ENCODE measurements around the gene LRIT1. TPM values are rescaled to one million over a fixed set of nuclear protein-coding genes. Genes with fewer than 3 reads are reported as not detected.

The LRIT1 gene
- total RNA-seq, 1 experiment from 2014 or later = not detected

DNA sequence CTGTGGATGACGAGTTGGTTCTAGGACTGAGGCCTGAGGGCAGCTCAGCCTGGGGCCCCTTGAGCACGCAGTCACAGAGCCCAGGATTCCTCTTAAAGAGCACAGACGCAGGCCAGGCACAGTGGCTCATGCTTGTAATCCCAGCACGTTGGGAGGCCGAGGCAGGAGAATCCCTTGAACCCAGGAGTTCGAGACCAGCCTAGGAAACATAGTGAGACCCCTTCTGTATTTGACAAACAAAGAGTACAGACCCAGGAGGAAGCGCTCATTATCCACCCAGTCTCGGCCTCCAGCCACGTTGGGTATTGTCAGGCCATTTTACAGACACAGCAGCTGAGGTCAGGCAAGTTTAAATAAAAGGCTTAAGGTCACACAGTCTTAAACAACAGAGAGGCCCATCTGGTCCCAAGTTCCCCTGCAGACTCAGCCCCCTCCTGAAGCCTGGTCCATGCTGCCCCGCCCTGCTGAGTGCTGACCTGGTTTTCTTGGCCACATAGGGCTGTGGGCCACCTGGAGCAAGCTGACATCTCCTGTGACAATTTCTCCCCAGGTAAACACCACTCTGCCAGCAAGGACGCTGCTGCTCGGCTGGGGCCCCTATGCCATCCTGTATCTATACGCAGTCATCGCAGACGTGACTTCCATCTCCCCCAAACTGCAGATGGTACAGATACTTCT lies 16.1 kb upstream of the LRIT1 start:
- ChIA-PET POLR2A (ENCODE audit: low non-redundant PET) (no interaction called here), CTCF (no interaction called here)
- Histone ChIP-seq H3K27ac (ENCODE audit: low read depth, low read length, poor library complexity, severe bottlenecking) (no peak overlapping the region), H3K9me3 (ENCODE audit: low read depth, low read length, poor library complexity, severe bottlenecking) (no peaks in the 10 kb centered on the region), H3K4me3 (ENCODE audit: low read depth, low read length, poor library complexity, severe bottlenecking) (no peak overlapping the region), H3K27me3 (replicated peaks; ENCODE audit: insufficient read depth, low read depth, low read length, poor library complexity) (peaks cover 7% of the 10 kb centered on the region), H3K4me1 (ENCODE audit: insufficient read depth, low read length, poor library complexity, severe bottlenecking) (no peaks in the 10 kb centered on the region), H3K36me3 (ENCODE audit: insufficient read depth, low read length, poor library complexity, severe bottlenecking) (no peaks in the 10 kb centered on the region)
- TF ChIP-seq, protein P1, sequence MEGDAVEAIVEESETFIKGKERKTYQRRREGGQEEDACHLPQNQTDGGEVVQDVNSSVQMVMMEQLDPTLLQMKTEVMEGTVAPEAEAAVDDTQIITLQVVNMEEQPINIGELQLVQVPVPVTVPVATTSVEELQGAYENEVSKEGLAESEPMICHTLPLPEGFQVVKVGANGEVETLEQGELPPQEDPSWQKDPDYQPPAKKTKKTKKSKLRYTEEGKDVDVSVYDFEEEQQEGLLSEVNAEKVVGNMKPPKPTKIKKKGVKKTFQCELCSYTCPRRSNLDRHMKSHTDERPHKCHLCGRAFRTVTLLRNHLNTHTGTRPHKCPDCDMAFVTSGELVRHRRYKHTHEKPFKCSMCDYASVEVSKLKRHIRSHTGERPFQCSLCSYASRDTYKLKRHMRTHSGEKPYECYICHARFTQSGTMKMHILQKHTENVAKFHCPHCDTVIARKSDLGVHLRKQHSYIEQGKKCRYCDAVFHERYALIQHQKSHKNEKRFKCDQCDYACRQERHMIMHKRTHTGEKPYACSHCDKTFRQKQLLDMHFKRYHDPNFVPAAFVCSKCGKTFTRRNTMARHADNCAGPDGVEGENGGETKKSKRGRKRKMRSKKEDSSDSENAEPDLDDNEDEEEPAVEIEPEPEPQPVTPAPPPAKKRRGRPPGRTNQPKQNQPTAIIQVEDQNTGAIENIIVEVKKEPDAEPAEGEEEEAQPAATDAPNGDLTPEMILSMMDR (conservative IDR thresholded peaks at IDR 0.05; ENCODE audit: low read depth, low read length) = no peak
- TF ChIP-seq EZH2 (IDR thresholded peaks at IDR 0.05; ENCODE audit: borderline replicate concordance, low read depth, low read length, poor library complexity, severe bottlenecking) = no peak
- DNase-seq (ENCODE audit: low spot score) = no peak
- intact Hi-C loops (cut with micrococcal nuclease; ENCODE audit: unreplicated experiment) = no loop called here
- BruUV-seq (replicated peaks) = no TSS peak

DNA sequence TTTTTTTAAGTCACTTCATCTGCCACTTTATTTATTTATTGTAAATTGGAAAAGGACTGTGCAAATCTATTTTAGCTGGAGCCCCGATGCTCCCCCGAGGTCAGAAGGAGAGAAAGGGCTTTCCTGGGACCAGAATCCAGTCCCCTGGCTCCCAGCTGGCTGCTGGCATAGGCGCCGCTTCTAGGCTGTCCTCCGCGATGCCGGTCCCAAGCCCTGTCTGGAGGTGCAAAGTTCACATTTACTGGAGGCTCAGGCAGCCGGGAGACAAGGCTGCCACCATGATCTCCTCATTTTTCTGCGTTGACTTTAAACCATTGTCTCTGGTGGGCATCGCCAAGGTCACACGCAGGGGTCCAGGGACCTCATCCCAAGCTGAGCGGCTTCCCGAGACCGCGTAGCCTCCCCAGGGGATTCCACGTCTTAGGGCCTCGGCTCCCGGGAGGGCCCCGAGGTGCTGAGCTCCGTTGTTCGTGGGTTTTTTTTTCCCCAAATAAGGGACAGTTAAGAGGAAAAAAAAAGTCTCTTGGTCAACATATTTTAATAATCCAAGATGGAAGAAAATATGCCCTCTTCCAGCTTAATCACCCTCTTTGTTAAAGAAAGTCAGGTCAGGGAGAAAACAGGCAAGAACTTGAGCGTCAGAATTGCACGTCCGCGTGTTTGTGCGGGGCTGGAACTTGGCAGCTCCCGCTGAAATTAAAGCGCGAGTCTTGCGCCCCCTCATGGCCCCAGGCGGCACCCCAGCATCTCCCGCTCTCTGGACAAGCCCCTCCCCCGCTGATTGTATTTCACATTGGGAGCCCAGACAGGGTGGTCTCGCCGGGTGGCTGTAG lies 15.4 kb upstream of the LRIT1 start:
- TF ChIP-seq, protein P1 (conservative IDR thresholded peaks at IDR 0.05; ENCODE audit: low read depth, low read length) = peak; percentile 81
- no peak for TF ChIP-seq EZH2 (IDR thresholded peaks at IDR 0.05; ENCODE audit: borderline replicate concordance, low read depth, low read length, poor library complexity, severe bottlenecking)
- no peaks in the 10 kb centered on the region for H3K36me3 ChIP-seq (ENCODE audit: insufficient read depth, low read length, poor library complexity, severe bottlenecking)
- no peak overlapping the region for H3K4me3 ChIP-seq (ENCODE audit: low read depth, low read length, poor library complexity, severe bottlenecking)
- no peak overlapping the region for H3K27ac ChIP-seq (ENCODE audit: low read depth, low read length, poor library complexity, severe bottlenecking)
- BruUV-seq (replicated peaks) = no TSS peak
- ChIA-PET POLR2A (ENCODE audit: low non-redundant PET) (no interaction called here), CTCF (interaction anchor here (0.6 to 0.8 kb wide), 2 partner anchors 42 to 308 kb away, joined by 4 read pairs; no protein-coding TSS in a partner anchor)
- peaks cover 7% of the 10 kb centered on the region for H3K27me3 ChIP-seq (replicated peaks; ENCODE audit: insufficient read depth, low read depth, low read length, poor library complexity)
- peak; percentile 69 for DNase-seq (ENCODE audit: low spot score)
- no peaks in the 10 kb centered on the region for H3K4me1 ChIP-seq (ENCODE audit: insufficient read depth, low read length, poor library complexity, severe bottlenecking)
- no peaks in the 10 kb centered on the region for H3K9me3 ChIP-seq (ENCODE audit: low read depth, low read length, poor library complexity, severe bottlenecking)
- intact Hi-C loops (cut with micrococcal nuclease; ENCODE audit: unreplicated experiment) = no loop called here

DNA sequence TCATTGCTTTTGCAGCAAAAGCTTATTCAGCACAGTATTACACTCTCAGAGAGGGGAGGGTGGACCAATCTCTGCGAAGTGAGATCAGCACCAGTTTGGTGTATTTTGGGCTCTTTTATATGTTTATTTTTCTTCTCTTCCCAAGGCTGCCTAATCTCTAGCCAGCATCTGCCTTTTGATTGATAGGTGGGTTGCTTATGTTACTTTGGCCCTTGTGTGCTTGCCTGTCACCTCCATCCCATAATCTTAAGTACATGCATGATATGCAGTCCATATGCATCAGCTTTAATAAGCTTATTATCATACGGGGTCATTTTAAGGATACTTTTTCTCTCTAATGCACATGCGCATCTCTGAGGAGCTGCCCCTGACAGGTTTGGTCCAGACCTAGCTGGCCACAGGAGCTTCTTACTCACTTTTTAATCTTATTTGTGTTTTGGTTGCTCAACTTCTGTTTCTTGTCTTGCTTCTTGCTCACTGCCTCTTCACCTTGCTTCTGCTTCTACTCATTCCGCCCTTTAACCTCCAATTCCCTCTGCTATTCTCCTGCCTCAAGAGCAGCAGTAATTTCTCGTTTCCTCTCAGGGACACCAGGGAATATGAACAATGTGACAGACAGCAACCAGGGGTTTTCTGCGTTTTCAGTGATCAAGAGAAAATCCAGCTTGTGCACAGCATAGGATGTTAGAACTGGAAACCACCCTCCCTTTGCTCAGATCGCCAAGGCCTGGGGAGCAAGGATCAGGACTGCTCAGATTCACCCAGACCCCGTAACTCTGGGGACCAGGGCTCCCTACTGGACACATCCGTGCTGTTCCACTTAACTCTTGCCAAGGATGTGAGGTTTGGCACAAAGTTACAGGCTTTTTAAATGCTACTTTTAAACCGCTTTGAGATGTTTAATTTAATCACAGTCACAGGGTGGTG lies 13.5 kb upstream of the LRIT1 start:
- H3K9me3 ChIP-seq (ENCODE audit: low read depth, low read length, poor library complexity, severe bottlenecking) = no peaks in the 10 kb centered on the region
- DNase-seq (ENCODE audit: low spot score) = peak; percentile 11
- BruUV-seq (replicated peaks) = no TSS peak
- TF ChIP-seq, protein P1 (conservative IDR thresholded peaks at IDR 0.05; ENCODE audit: low read depth, low read length) = no peak
- no peak for TF ChIP-seq EZH2 (IDR thresholded peaks at IDR 0.05; ENCODE audit: borderline replicate concordance, low read depth, low read length, poor library complexity, severe bottlenecking)
- no peaks in the 10 kb centered on the region for H3K36me3 ChIP-seq (ENCODE audit: insufficient read depth, low read length, poor library complexity, severe bottlenecking)
- H3K4me3 ChIP-seq (ENCODE audit: low read depth, low read length, poor library complexity, severe bottlenecking) = no peak overlapping the region
- POLR2A ChIA-PET (ENCODE audit: low non-redundant PET) = no interaction called here
- H3K27ac ChIP-seq (ENCODE audit: low read depth, low read length, poor library complexity, severe bottlenecking) = no peak overlapping the region
- no peaks in the 10 kb centered on the region for H3K4me1 ChIP-seq (ENCODE audit: insufficient read depth, low read length, poor library complexity, severe bottlenecking)
- CTCF ChIA-PET = no interaction called here
- H3K27me3 ChIP-seq (replicated peaks; ENCODE audit: insufficient read depth, low read depth, low read length, poor library complexity) = peaks cover 7% of the 10 kb centered on the region
- intact Hi-C loops (cut with micrococcal nuclease; ENCODE audit: unreplicated experiment) = no loop called here

Measured in A673 (cell line).